ENCODE data around the gene ADCK1.
A peak's percentile ranks its signal among the peaks of the same experiment; 100 is the strongest.
"Not testable (repeated sequence)": the region's sequence is repeated elsewhere in the genome, so short reads cannot be mapped to it uniquely, and the experiment has no call there.

The ADCK1 gene

GRCh38 chr14:77808250-77808649 lies 8.3 kb downstream of the ADCK1 start:
- no peak for DNase-seq (ENCODE audit: low read depth in 2 of 2)

GRCh38 chr14:77809011-77809410 lies 9.1 kb downstream of the ADCK1 start:
- no peak for DNase-seq (ENCODE audit: low read depth in 2 of 2)

GRCh38 chr14:77812028-77812427 lies 12.1 kb downstream of the ADCK1 start:
- DNase-seq (ENCODE audit: low read depth in 2 of 2) = no peak

GRCh38 chr14:77812682-77813081 lies 12.8 kb downstream of the ADCK1 start:
- DNase-seq (ENCODE audit: low read depth in 2 of 2) = not testable (repeated sequence)

GRCh38 chr14:77822307-77822706 lies 22.4 kb downstream of the ADCK1 start:
- no peak for DNase-seq (ENCODE audit: low read depth in 2 of 2)

- no peak for DNase-seq (ENCODE audit: low read depth in 2 of 2)
These were observed 22.8 kb downstream of the ADCK1 start for GRCh38 chr14:77822741-77823140.

GRCh38 chr14:77823378-77823777 lies 23.5 kb downstream of the ADCK1 start:
- DNase-seq (ENCODE audit: low read depth in 2 of 2) = no peak

GRCh38 chr14:77825895-77826519 lies 26.1 kb downstream of the ADCK1 start:
- DNase-seq (ENCODE audit: low read depth in 2 of 2) = no peak

- no peak for DNase-seq (ENCODE audit: low read depth in 2 of 2)
These were observed 30.8 kb downstream of the ADCK1 start for GRCh38 chr14:77830692-77831091.

- no peak for DNase-seq (ENCODE audit: low read depth in 2 of 2)
These were observed 32.4 kb downstream of the ADCK1 start for GRCh38 chr14:77832297-77832696.

- no peak for DNase-seq (ENCODE audit: low read depth in 2 of 2)
These were observed 38.0 kb downstream of the ADCK1 start for GRCh38 chr14:77837926-77838325.

- DNase-seq (ENCODE audit: low read depth in 2 of 2) = no peak
These were observed 39.1 kb downstream of the ADCK1 start for GRCh38 chr14:77838831-77839511.

GRCh38 chr14:77843195-77843594 lies 43.3 kb downstream of the ADCK1 start:
- DNase-seq (ENCODE audit: low read depth in 2 of 2) = no peak

- no peak for DNase-seq (ENCODE audit: low read depth in 2 of 2)
These were observed 43.7 kb downstream of the ADCK1 start for GRCh38 chr14:77843651-77844050.

- no peak for DNase-seq (ENCODE audit: low read depth in 2 of 2)
These were observed 44.9 kb downstream of the ADCK1 start for GRCh38 chr14:77844802-77845201.

GRCh38 chr14:77848031-77848430 lies 48.1 kb downstream of the ADCK1 start:
- no peak for DNase-seq (ENCODE audit: low read depth in 2 of 2)

GRCh38 chr14:77849711-77850110 lies 49.8 kb downstream of the ADCK1 start:
- DNase-seq (ENCODE audit: low read depth in 2 of 2) = no peak

GRCh38 chr14:77853919-77854318 lies 54.0 kb downstream of the ADCK1 start:
- no peak for DNase-seq (ENCODE audit: low read depth in 2 of 2)

GRCh38 chr14:77856941-77857340 lies 57.0 kb downstream of the ADCK1 start:
- no peak for DNase-seq (ENCODE audit: low read depth in 2 of 2)

- no peak for DNase-seq (ENCODE audit: low read depth in 2 of 2)
These were observed 60.1 kb downstream of the ADCK1 start for GRCh38 chr14:77859934-77860570.

- no peak for DNase-seq (ENCODE audit: low read depth in 2 of 2)
These were observed 61.3 kb downstream of the ADCK1 start for GRCh38 chr14:77861201-77861600.

GRCh38 chr14:77862154-77862786 lies 62.4 kb downstream of the ADCK1 start:
- peak; percentile 43 to 45 for DNase-seq (ENCODE audit: low read depth in 2 of 2)

GRCh38 chr14:77864085-77864484 lies 64.2 kb downstream of the ADCK1 start:
- no peak for DNase-seq (ENCODE audit: low read depth in 2 of 2)
